ENCODE measurements around the gene CCND1.

CCND1 gene

DNA sequence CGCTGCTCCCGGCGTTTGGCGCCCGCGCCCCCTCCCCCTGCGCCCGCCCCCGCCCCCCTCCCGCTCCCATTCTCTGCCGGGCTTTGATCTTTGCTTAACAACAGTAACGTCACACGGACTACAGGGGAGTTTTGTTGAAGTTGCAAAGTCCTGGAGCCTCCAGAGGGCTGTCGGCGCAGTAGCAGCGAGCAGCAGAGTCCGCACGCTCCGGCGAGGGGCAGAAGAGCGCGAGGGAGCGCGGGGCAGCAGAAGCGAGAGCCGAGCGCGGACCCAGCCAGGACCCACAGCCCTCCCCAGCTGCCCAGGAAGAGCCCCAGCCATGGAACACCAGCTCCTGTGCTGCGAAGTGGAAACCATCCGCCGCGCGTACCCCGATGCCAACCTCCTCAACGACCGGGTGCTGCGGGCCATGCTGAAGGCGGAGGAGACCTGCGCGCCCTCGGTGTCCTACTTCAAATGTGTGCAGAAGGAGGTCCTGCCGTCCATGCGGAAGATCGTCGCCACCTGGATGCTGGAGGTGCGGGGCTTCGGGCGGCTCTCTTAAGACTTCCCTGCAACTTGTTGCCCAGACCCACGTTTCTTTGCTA, at the start of gene CCND1:
Gene CCND1 (plus strand): TSS at position 162 of the 587 bp plus-strand sequence. CDS start 158 bp downstream, at position 320.
- H3K4me3 ChIP-seq, result peak within 1 kb of the TSS; percentile 60 to 86 (median 75)
- peak within 1 kb of the TSS; percentile 52 to 93 (median 89) for H3K27ac ChIP-seq

DNA sequence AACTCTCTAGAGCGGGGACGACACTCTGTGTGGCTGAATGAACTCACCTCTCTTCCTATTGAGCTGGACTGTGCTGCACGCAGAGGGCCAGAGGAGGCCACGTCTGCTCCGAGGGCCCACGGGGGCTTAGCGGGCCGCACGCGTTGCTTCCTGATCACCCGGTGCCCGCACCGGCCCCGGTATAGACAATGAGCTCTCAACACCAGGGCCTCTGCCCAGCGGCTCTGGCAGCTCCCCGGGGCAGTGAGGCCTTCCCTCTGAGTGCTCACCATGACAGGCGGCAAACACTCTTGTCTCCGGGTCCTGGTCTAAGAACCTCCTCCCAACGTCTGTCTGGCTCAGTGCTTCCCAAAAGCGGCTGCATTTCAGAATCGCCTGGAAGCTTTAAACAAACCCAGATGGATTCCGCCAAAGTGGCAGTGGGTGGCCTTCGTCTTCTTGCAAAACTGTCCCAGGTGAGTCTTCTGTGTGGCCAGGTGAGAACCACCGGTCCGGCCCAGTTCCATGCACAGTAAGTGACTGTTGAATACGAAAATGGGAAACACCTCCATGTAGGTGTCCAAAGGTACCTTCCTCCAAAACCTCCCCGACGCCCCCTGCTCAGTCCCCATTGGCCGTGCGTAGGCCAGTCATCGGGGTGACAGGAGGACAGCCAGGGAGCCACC, 47.8 kb upstream of the CCND1 start:
- H3K27ac ChIP-seq, result no peak overlapping the region
- no peak overlapping the region for H3K4me3 ChIP-seq

DNA sequence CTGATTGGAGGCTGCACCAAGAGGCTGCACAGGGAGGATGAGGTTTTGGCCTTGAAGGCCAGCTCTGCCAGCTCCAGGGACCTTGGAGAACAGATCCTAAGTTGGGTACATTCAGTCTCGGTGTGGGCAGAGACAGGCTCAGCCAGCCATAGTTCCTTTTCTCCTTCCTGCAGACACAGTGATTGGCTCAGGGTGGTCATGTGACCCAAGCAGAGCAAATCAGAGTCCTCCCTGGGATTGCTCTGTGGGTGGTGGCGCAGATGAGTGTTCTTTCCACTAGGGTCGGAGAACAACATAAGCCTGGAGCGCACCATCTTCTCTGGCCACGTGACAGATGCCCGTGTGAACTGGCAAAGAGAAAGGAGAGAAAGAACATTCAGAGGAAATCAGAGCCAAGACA, 47.1 kb upstream of the CCND1 start:
- no peak overlapping the region for H3K4me3 ChIP-seq
- no peak overlapping the region for H3K27ac ChIP-seq

- Histone ChIP-seq H3K4me3 (no peak overlapping the region), H3K27ac (no peak overlapping the region)
Observed at GRCh38 chr11:69594481-69594880, 46.5 kb upstream of the CCND1 start.

GRCh38 chr11:69595805-69596665, 44.9 kb upstream of the CCND1 start:
- Histone ChIP-seq H3K4me3 (no peak overlapping the region), H3K27ac (no peak overlapping the region)

GRCh38 chr11:69598147-69598546, 42.8 kb upstream of the CCND1 start:
- no peak overlapping the region for H3K4me3 ChIP-seq

DNA sequence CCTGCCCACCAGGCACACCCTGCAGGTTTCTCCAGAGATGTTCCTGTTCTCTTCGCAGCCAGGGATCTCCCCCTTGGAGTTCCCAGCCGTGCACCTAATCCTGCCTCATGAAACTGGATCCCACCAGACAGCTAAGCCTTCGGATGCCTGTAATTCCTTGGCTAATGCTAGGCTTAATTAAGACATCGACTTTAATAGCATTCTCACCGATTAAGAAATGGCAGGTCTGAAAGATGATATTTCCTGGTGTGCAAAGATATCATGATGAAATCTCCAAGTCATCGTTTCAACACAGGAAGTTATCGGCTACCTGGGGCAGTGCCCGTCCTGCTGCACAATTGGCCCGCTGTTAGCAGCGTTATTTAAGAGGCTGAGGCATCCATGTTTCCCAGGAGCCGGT, 41.5 kb upstream of the CCND1 start:
- Histone ChIP-seq H3K4me3 (no peak overlapping the region), H3K27ac (no peak overlapping the region)

More at GRCh38 chr11:69598147-69598546, 42.8 kb upstream of the CCND1 start:
- no peak overlapping the region for H3K27ac ChIP-seq

DNA sequence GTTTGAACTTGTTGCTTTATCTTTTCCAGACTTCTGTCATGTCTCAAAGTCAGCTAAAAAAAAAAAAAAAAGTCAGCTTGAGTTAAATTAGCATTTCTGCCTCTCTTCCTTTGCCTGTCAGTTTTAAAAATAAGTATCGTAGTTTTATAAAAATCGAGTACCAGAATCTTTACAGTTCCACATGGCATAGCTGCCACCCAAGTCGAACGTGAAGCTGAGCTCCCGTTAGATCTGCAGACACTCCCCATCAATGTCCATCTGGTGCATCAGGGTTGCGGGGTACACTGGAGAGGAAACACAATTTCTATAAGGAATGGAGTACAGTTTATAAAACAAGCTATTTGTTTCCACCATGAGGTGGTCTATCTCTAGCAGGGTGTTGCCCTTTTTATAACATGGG, 41.0 kb upstream of the CCND1 start:
- no peak overlapping the region for H3K4me3 ChIP-seq

DNA sequence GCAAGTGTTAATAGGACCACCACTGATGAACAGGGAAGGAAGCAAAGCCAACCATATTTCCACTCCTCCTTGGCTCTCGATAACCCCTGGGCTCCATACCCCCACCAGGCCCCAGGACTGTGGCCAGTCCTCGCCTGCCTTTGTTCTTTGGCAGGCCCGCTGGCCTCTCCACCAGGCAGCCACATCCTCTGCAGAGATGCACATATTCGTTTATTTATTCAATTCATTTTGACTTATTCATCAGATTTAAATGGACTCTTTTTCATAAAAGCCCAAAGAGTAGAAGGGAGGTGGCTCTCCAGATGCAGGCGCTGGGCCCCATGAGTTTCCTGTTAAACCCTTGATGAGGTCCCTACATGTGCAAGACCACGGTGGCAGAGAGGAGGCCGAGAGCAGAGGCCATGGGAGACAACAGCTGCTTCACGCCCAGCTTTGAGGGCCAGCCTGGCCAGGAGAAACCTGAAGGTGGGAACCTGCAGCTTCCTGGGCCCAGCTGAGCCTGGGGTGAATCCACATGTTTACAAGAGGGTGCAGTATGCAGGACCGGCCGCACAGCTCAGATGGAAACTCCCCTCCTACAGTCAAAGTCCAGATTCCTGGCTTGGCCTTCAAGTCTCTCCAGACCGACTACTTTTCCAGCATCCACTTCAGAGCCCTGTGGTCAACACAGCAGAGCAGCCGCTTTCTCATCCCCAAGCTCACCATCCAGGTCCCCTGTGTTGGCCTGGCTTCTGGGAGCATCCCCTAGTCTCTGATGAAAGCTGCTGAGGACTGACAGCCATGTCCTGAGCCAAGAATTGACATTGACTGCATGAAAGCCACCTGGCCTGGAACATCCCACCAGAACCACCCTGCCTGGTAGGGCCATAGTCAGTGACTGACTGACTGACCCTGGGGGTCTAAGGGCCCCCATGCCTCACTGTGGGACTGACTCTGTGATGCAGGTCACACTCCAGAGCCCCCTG, 39.7 kb upstream of the CCND1 start:
- no peak overlapping the region for H3K4me3 ChIP-seq
- H3K27ac ChIP-seq, result no peak overlapping the region

More for the DNA sequence above, 41.0 kb upstream of the CCND1 start:
- no peak overlapping the region for H3K27ac ChIP-seq

DNA sequence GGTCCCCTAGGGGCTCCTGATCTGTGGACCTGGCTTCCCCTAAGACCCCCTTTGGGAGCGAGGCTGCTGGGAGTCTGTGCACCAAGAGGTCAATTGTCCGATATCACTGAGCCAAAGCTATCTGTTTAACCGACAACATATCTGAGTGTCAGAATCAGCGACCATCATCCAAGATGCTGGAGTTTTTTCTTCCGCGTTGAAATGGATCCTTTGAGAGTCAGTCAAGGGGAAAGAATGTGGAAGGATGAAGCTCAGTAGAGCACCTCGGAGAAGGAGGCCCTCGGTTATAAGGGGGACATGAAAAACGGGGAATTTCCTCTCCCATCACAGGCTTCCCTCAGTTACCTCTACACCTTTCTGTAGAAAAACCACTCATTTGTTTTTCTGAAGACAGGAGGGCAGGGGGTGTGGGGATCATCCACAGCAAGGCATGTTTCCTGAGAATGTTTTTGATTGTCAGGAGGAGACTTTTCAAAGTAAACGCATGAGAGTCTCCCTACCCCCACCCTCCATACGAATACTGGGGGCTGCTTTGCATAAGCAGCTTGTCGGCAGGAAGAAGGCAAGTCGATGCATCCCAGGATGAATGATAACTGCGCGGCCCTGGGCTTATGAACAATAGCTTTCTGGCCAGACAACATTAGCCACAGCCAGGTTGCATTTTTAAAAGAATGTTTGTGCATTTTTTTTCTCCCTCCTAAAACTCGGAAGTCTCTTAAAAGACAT, 37.7 kb upstream of the CCND1 start:
- Histone ChIP-seq H3K27ac (no peak overlapping the region), H3K4me3 (no peak overlapping the region)

GRCh38 chr11:69604055-69604454, 36.9 kb upstream of the CCND1 start:
- Histone ChIP-seq H3K4me3 (no peak overlapping the region), H3K27ac (no peak overlapping the region)

GRCh38 chr11:69605737-69606526, 35.0 kb upstream of the CCND1 start:
- Histone ChIP-seq H3K4me3 (no peak overlapping the region), H3K27ac (no peak overlapping the region)

DNA sequence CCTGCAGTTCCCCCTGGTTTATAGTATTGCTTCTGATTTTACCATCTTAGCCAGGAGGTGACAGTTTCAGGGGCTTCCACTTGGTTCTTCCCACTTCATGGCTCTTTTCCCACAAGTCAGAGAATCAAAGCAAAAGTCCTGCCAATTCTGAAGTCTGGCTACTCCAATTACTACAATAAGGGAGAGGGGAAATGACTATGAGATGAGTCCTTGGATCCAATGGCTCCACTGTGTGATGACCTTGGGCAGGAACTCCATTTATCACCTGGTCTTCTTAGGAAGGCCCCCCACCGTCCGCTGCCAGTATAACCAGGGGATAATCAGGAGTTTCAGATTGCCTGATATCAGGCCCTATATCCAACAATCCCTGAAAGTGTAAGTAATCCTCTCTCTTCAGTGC, 31.6 kb upstream of the CCND1 start:
- Histone ChIP-seq H3K27ac (no peak overlapping the region), H3K4me3 (no peak overlapping the region)

DNA sequence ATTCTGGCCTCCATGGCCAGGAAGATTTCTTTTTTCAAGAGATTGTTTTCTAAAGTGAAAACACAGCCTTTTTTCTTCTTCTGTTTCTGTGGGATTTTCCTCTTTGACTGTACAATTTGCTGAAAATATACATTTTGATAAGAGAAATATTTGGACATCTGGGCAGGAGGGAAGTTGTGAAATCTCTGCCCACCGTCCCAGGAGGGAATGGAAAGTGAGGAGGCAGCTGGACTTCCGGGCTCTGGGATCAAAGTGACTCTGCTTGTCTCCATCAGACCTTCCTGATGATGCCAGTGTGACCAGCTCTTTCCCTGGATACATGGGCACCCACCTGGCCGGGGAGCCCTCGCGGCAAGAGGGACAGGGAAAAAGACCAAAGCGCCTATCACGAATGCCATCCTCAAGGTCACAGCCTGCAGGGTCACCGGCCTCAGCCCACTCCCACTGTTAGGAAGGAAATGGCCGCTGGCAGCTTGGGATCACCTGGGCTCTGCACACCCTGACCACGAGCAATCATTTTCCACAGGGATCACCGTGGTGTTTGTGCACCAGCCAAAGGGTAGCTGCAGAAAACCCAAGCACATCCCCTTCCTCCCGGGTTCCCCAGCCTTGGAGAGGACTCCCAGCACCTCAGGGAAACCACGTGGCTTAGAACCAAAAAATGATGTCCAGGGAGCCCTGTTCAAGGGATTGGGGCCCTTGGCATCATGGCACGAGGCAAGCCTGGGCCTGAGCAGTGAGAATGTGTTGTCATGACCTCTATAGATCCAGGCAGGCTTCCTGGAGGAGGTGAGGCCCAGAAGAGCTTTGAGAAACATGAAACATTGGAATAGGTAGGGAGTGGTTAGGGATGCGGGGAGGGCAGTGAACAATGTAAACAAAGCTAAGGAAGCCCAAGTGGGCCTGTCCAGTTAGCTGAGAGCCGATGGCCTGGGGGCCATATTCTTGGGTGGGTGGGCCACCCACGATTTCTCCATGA, 29.1 kb upstream of the CCND1 start:
- Histone ChIP-seq H3K4me3 (no peak overlapping the region), H3K27ac (no peak overlapping the region)

GRCh38 chr11:69613594-69613993, 27.4 kb upstream of the CCND1 start:
- Histone ChIP-seq H3K4me3 (no peak overlapping the region), H3K27ac (no peak overlapping the region)

- no peak overlapping the region for H3K27ac ChIP-seq
- no peak overlapping the region for H3K4me3 ChIP-seq
Observed at GRCh38 chr11:69614085-69614484, 26.9 kb upstream of the CCND1 start.

All from skin epidermis (tissue), 12 donors.